Measurements from ENCODE around the gene SYNDIG1L.

The SYNDIG1L gene

GRCh38 chr14:74380172-74380571 is 45.8 kb downstream of the SYNDIG1L start:
- TF ChIP-seq MAX (IDR thresholded peaks at IDR 0.05; ENCODE audit: low read depth, low read length) (no peak), POLR2A (IDR thresholded peaks at IDR 0.05; ENCODE audit: extremely low read depth, insufficient read length) (no peak), CTCF (IDR thresholded peaks at IDR 0.05; ENCODE audit: low read depth, low read length) (no peak), MYC (IDR thresholded peaks at IDR 0.05; ENCODE audit: low read depth, low read length) (no peak)
- no peak for DNase-seq (ENCODE audit: low read depth)
- no peak overlapping the region for H3K4me3 ChIP-seq (ENCODE audit: low read depth, low read length)

GRCh38 chr14:74377976-74378690 is 47.9 kb downstream of the SYNDIG1L start:
- TF ChIP-seq MYC (IDR thresholded peaks at IDR 0.05; ENCODE audit: low read depth, low read length) (no peak), POLR2A (IDR thresholded peaks at IDR 0.05; ENCODE audit: extremely low read depth, insufficient read length) (no peak), MAX (IDR thresholded peaks at IDR 0.05; ENCODE audit: low read depth, low read length) (no peak), CTCF (IDR thresholded peaks at IDR 0.05; ENCODE audit: low read depth, low read length) (no peak)
- no peak overlapping the region for H3K4me3 ChIP-seq (ENCODE audit: low read depth, low read length)
- no peak for DNase-seq (ENCODE audit: low read depth)

GRCh38 chr14:74368441-74368840 is 57.6 kb downstream of the SYNDIG1L start:
- TF ChIP-seq POLR2A (IDR thresholded peaks at IDR 0.05; ENCODE audit: extremely low read depth, insufficient read length) (no peak), MYC (IDR thresholded peaks at IDR 0.05; ENCODE audit: low read depth, low read length) (no peak), CTCF (IDR thresholded peaks at IDR 0.05; ENCODE audit: low read depth, low read length) (no peak), MAX (IDR thresholded peaks at IDR 0.05; ENCODE audit: low read depth, low read length) (no peak)
- no peak for DNase-seq (ENCODE audit: low read depth)
- no peak overlapping the region for H3K4me3 ChIP-seq (ENCODE audit: low read depth, low read length)

GRCh38 chr14:74368026-74368425 is 58.0 kb downstream of the SYNDIG1L start:
- TF ChIP-seq POLR2A (IDR thresholded peaks at IDR 0.05; ENCODE audit: extremely low read depth, insufficient read length) (no peak), MAX (IDR thresholded peaks at IDR 0.05; ENCODE audit: low read depth, low read length) (no peak), CTCF (IDR thresholded peaks at IDR 0.05; ENCODE audit: low read depth, low read length) (no peak), MYC (IDR thresholded peaks at IDR 0.05; ENCODE audit: low read depth, low read length) (no peak)
- no peak for DNase-seq (ENCODE audit: low read depth)
- no peak overlapping the region for H3K4me3 ChIP-seq (ENCODE audit: low read depth, low read length)

GRCh38 chr14:74364271-74364880 is 61.6 kb downstream of the SYNDIG1L start:
- DNase-seq (ENCODE audit: low read depth): no peak
- no peak overlapping the region for H3K4me3 ChIP-seq (ENCODE audit: low read depth, low read length)
- no peak for TF ChIP-seq MYC (IDR thresholded peaks at IDR 0.05; ENCODE audit: low read depth, low read length)
- TF ChIP-seq CTCF (IDR thresholded peaks at IDR 0.05; ENCODE audit: low read depth, low read length): no peak
- no peak for TF ChIP-seq POLR2A (IDR thresholded peaks at IDR 0.05; ENCODE audit: extremely low read depth, insufficient read length)
- TF ChIP-seq MAX (IDR thresholded peaks at IDR 0.05; ENCODE audit: low read depth, low read length): no peak

Measured in NB4 (cell line).